Fibroblast of lung (primary cell): ENCODE results near the gene LGALS14.

ENCODE experiments used
- CTCF ChIP-seq, 2 donors: IDR thresholded peaks in 1 of 2; conservative IDR thresholded peaks in 1 of 2; 1 replicate in 1 of 2; 2 replicates in 1 of 2; pipeline ENCODE4 v1.5.1; 2011 to 2012; ENCODE audit warnings: low read length in 2 of 2, control low read depth in 1 of 2, inconsistent platforms in 1 of 2, low read depth in 1 of 2, mild to moderate bottlenecking in 1 of 2
- EZH2 ChIP-seq: IDR thresholded peaks from 2 replicates; pipeline ENCODE4 v1.5.1; 2012; ENCODE audit warnings: low read length, control low read depth, mild to moderate bottlenecking; ENCODE audit errors: missing control alignments

DNA sequence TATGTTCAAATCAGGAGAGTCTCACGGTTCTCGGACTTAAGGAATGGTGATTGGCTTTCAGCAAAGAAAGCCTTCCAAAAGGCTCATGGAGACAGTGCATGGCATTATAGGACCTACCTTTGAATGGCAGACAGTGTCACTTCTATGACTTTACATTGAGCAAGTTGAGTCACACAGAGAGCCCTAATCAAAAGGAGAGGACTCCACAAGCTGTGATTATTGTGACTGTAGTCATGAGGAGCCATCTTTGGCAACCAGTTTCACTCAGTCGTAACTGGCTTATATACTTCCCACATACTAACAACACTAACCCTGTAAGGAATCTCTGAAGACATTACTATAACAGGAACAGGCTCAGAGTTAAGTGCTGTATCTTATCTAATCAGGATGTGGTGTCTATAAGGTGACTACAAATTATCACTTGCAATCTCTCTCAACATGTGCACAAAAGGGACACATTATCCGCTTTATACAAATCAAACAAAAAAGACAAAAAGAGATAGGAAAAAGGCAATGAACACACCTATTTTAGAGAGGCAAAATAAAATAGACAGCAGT is 6.1 kb downstream of the LGALS14 start:
- TF ChIP-seq EZH2 (no peak), CTCF (conservative IDR thresholded peaks at IDR 0.05 in 1 of 2, IDR thresholded peaks at IDR 0.05 in 1 of 2; ENCODE audit: low read depth in 1 of 2, low read length in 2 of 2) (no peak)
